ENCODE results near the gene CYTH1.

Gene CYTH1

GRCh38 chr17:78670850-78671725 is 111.0 kb downstream of the CYTH1 start:
- no peak for DNase-seq (ENCODE audit: low read depth, low spot score)

DNA sequence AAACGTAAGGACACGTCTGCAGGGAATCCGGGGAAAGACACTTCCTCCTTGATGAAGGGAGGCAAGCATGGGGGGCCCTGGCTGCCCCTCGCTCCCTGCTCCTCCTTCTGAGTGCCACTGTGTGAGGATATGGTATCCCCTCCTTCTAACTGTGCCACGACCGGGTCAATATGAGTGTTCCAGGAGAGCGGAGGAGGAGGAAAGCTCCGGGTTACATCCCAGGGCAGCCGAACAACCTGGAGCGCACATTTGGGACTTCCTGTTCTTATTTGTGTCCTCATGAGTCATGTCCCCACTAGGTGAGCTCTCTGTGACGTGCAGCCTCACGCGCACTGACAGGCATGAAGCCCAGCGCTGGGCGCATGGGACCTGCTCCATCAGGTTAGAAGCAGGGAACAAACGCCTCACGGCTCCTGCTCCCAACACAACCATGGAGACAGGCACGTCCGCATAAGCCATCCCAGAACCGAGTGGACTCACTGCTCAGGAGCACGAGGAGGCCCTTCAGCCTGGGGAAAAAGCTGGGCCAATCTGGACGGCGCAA is 112.0 kb downstream of the CYTH1 start:
- no peak for DNase-seq (ENCODE audit: low read depth, low spot score)

- DNase-seq (ENCODE audit: low read depth, low spot score) = no peak
These were observed 112.7 kb downstream of the CYTH1 start for GRCh38 chr17:78669256-78669974.

GRCh38 chr17:78668847-78669246 is 113.2 kb downstream of the CYTH1 start:
- no peak for DNase-seq (ENCODE audit: low read depth, low spot score)

DNA sequence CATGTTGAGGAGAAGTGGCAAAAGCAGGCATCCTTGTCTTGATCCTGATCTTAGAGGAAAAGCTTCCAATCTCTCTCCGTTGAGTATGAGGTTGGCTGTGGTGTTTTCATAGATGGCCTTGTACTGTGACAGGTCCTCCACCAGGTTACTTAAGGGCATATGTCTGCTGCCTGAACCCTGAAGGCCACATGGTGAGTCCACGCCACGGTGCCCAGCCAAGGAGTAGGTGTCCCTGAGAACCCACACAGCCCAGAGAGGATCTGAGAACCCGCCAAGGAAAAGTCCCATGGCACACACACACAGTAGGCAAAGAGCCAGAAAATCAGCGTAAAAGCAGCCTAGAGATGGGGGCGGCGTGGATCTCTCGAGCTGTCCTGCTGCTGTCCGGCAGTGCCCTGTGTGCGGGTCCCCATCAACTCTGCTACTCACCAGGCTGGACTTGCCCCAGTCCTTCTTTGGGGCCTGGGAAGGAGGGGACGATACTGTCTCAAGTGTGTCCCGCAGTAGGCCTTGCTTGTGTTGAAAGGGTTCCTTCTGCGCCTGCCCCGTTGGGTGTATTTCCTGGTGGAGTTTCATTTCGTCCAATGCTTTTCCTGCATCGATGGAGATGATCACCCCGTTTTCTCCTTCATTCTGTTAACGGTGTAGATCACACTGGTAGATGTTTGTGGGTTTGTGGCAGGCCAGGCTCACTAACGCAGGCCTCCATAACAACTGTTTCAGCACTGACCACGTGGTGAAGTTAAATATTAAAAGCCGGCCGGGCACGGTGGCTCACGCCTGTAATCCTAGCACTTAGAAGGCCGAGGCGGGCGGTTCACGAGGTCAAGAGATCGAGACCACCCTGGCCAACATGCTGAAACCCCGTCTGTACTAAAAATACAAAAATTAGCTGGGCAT is 114.1 kb downstream of the CYTH1 start:
- no peak for DNase-seq (ENCODE audit: low read depth, low spot score)

DNA sequence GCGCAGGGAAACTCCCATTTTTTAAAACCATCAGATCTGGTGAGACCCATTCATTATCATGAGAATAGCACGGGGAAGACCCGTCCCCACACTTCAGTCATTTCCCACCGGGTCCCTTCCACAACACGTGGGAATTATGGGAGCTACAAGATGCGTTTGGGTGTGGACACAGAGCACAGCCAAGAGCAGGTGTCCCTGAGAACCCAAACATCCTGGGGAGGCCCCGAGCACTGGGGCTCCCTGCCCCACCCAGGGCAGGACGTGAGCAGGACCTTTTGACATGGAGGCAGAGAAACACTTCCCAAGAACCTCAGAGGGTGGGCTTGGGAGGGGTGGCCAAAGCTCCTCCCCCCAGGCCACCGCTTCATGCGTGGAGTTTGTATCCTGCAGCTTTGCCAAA is 115.0 kb downstream of the CYTH1 start:
- DNase-seq (ENCODE audit: low read depth, low spot score) = no peak

DNA sequence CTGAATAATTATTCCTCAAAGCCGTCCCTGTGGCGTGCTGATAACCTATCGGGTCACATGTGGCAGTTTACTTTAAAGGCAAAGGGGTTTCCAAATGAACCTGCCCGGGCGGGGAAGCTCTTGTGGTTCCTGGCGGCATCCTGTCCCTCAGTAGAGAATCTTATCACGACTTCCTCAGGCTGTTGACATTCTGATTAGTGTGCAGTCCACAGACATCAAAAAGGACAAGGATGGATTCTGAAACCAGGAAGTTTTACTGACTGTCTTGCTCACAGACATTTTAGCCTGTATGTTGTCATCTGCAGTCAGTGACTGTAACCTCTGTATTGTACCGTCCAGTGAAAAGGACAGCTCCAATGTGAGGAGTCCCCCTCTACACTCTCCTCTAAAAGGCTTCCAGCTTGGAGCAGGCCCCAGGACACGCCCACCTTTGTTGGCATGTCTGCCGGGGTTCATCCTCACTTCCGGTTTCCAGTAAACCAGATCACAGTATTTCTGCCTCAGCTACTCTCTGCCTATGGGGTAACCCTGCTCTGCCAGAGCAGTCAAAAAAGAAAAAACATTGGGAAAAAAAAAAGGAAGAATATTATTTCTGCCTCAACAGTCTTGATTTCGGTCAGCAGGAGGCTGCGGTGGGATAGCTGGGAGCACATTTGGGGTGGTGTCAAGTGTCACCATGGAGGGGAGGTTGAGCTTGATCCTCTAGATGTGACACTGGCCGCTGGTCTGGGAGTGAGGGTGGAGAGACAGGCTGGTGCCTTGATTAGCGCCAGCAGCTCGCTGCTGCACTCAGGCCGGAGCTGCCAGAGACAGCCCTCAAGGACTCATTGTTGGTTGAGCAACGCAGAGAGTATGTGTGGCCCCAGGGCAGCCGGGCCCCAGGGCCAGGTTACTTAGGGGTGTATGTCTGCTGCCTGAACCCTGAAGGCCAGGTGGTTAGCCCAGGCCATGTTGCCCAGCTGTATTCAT is 115.8 kb downstream of the CYTH1 start:
- no peak for DNase-seq (ENCODE audit: low read depth, low spot score)

DNA sequence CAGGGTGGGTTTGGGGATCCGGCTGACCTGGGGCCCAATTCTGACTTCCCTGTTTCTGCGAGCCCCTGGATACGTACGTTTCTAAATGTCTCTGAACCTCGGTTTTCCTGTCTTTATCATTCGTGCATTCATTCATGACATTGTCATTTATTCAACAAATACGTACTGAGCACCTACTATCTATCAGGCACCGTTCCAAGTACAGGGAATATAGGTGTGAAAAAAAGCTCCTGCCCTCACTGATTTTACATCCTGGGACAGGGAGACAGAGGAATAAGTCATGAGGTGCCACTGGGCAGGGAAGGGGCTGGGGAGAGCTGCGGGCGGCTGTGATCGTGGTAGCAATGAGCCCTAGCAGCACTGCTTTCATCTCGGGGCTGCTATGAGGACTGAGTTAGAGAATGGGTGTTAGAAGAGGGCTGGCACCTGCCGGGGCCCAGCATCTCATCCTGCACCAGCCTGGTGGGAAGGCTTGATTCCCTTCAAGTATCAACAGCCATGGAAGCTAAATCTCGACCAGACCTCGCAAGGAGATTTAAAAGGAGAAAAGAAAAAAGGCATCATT is 116.6 kb downstream of the CYTH1 start:
- DNase-seq (ENCODE audit: low read depth, low spot score) = no peak

DNA sequence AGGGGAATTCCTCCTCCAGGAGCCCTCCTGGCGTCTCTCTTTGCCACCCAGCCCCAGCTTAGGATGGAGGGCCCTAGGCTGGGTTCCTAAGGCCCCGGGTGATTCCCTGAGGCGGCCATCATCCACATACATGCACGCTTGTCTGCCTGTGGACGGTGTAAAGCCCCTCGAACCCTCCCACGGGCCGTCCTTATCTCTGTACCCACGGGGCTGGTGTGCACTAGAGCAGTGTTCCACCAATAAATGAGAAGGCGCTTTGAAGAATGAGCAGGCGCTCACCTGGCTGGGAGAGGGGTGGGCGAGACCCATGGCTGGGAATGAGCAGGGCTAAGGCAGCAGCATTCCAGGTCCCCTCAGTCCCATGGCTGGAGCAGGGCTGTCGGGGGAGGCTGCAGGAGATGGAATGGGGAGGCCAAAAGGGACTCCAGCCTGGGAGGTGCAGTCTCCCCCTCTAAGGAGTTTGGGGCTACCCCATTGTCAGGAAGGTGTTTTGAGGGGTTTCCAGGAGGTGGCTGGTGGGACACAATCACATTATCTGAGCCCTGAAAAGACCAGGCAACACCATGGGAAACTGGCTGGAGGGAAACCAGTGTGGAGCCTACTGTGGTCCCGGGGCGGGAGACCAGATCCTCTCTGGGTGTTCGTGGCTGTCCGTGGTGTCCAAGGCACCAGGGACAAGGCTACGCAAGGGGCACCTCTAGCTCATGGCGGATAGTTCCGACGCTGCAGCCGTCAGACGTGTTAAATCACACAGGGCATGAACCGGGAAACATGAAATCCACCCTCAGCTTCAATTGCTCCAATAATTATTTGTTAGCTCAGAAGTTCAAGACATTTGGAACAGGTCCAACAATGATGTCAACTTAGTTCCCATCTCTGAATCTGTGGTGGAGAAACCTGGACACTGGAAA is 117.3 kb downstream of the CYTH1 start:
- no peak for DNase-seq (ENCODE audit: low read depth, low spot score)

DNA sequence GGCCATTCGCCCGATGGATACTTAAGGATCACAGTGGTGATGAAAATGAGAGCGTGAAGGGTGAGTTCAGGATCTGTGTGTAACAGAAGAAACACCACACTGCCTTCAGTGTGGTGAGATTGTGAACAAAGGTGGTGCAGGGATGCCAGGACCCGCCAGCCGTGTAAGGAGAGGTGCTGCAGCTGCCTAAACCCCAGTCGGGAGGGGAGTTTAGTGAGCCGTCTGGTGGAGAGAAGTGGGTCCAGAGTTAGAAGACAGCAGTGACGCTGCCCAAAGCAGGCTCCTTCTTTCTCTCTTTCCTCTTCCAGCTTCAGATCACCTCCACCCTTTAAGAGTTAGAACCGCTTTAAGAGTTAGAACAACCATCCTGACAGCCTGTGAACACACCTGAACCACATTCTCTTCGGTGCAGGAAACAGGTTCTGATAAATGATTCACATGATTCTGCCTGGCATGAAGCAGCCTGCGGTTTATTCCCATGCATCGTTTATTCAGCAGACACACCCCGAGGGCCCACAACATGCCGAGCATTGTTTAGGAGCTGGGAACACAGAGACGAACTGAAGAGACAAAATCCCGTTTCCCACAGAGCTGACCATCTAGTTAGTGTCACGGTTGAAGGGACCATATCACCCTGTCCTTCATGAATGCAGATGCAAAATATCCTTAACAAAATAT is 120.8 kb downstream of the CYTH1 start:
- DNase-seq (ENCODE audit: low read depth, low spot score) = no peak

GRCh38 chr17:78659546-78659945 is 122.5 kb downstream of the CYTH1 start:
- no peak for DNase-seq (ENCODE audit: low read depth, low spot score)

GRCh38 chr17:78658281-78658785 is 123.7 kb downstream of the CYTH1 start:
- no peak for DNase-seq (ENCODE audit: low read depth, low spot score)

GRCh38 chr17:78655251-78655940 is 126.7 kb downstream of the CYTH1 start:
- DNase-seq (ENCODE audit: low read depth, low spot score) = no peak

GRCh38 chr17:78654325-78654724 is 127.7 kb downstream of the CYTH1 start:
- no peak for DNase-seq (ENCODE audit: low read depth, low spot score)

DNA sequence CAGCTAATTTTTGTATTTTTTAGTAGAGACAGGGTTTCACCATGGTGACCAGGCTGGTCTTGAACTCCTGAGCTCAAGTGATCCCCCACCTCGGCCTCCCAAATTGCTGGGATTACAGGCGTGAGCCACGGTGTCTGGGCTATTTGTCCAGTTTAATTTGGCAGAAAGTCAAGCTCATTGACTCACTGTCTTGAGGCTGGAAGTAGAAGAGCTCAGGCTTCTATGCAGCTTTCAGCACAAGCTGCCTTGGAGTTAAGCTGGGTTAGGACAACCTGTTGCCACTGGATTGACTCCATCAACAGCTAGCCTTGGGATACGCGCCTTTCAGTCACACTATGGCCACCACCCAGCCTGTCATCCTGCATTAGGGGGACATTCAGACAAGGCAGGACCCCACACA is 128.7 kb downstream of the CYTH1 start:
- DNase-seq (ENCODE audit: low read depth, low spot score) = no peak

- no peak for DNase-seq (ENCODE audit: low read depth, low spot score)
These were observed 129.2 kb downstream of the CYTH1 start for GRCh38 chr17:78652913-78653312.

DNA sequence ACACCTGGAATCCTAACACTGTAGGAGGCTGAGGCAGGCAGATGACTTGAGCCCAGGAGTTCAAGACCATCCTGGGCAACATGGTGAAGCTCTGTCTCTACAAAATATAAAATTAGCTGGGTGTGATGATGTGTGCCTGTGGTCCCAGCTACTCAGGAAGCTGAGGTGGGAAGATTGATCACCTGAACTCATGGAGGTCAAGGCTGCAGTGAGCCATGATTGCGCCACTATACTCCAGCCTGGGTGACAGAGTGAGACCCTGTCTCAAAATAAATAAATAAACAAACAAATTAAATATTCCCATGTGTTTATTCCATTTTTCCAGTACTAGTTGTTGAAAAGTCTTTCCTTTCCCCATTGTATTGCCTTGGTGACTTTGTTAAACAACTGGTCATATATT is 130.0 kb downstream of the CYTH1 start:
- no peak for DNase-seq (ENCODE audit: low read depth, low spot score)

DNA sequence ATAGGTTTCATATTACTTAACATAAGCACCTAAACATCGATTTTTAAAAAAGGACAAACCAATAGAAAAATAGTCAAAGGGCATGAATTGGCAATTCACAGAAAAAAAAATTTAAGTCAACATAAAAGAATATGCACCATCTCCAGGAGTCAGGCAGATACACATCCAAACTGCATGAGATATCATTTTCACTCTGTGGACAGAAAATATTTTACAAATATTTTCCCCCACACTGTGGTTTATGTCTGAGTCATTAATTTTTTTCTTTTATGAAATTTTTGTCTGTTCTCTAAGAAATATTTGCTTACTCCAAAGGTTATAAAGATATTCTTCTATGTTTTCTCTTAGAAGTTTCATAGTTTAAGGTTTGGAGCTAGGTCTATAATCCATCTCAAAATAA is 130.5 kb downstream of the CYTH1 start:
- DNase-seq (ENCODE audit: low read depth, low spot score) = no peak

All from brain pericyte (primary cell).